Measurements from ENCODE around the gene FBXO34.

FBXO34 gene

GRCh38 chr14:55347040-55347439, 75.8 kb downstream of the FBXO34 start:
- TF ChIP-seq CTCF (IDR thresholded peaks at IDR 0.05), result no peak
- no peak overlapping the region for H3K27ac ChIP-seq

- TF ChIP-seq ZFX (IDR thresholded peaks at IDR 0.05; ENCODE audit: borderline replicate concordance) (no peak), CTCF (IDR thresholded peaks at IDR 0.05) (no peak)
- H3K27ac ChIP-seq, result no peak overlapping the region
These were observed 76.5 kb downstream of the FBXO34 start for GRCh38 chr14:55347748-55348147.

- TF ChIP-seq CTCF (IDR thresholded peaks at IDR 0.05), result no peak
- no peak for TF ChIP-seq ZFX (IDR thresholded peaks at IDR 0.05; ENCODE audit: borderline replicate concordance)
- no peak overlapping the region for H3K27ac ChIP-seq
These were observed 77.7 kb downstream of the FBXO34 start for GRCh38 chr14:55348766-55349453.

- H3K27ac ChIP-seq, result no peak overlapping the region
- TF ChIP-seq ZFX (IDR thresholded peaks at IDR 0.05; ENCODE audit: borderline replicate concordance) (no peak), CTCF (IDR thresholded peaks at IDR 0.05) (no peak)
These were observed 78.3 kb downstream of the FBXO34 start for GRCh38 chr14:55349565-55349964.

GRCh38 chr14:55350461-55350860, 79.2 kb downstream of the FBXO34 start:
- TF ChIP-seq ZFX (IDR thresholded peaks at IDR 0.05; ENCODE audit: borderline replicate concordance) (no peak), CTCF (IDR thresholded peaks at IDR 0.05) (no peak)
- no peak overlapping the region for H3K27ac ChIP-seq

- no peak for TF ChIP-seq ZFX (IDR thresholded peaks at IDR 0.05; ENCODE audit: borderline replicate concordance)
- no peak for TF ChIP-seq CTCF (IDR thresholded peaks at IDR 0.05)
- no peak overlapping the region for H3K27ac ChIP-seq
These were observed 79.9 kb downstream of the FBXO34 start for GRCh38 chr14:55351111-55351510.

GRCh38 chr14:55352201-55352600, 81.0 kb downstream of the FBXO34 start:
- TF ChIP-seq CTCF (IDR thresholded peaks at IDR 0.05) (no peak), ZFX (IDR thresholded peaks at IDR 0.05; ENCODE audit: borderline replicate concordance) (no peak)
- H3K27ac ChIP-seq, result no peak overlapping the region
